ENCODE data around the gene VARS2. TPM values are rescaled to one million over a fixed set of nuclear protein-coding genes. Genes with fewer than 3 reads are reported as not detected.
"Not testable (repeated sequence)": the region's sequence is repeated elsewhere in the genome, so short reads cannot be mapped to it uniquely, and the experiment has no call there.

The VARS2 gene
- total RNA-seq, 1 donor from 2014 or later, result 34.7 TPM

DNA sequence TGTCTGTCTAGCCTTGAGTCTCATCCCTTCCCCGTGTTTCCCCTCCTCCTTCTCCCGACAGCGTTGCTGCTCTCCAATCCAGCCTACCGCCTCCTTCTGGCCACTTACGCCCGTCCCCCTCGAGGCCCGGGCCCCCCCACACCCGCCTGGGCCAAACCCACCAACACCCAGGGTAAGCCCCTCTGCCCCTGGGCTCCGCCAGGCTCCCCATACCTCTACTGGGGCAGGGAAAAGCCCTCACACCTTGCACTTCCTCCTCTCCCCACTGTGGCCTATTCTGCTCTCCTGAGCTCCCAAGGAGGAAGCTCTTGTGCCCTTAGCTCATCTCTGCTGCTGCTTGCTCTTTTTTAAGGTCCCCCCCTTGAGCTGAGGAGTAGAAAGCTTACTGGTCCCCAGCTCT is 18.7 kb upstream of the VARS2 start:
- Histone ChIP-seq H3K27me3 (ENCODE audit: control insufficient read depth, insufficient read depth, low read length) (no peaks in the 10 kb centered on the region), H3K36me3 (ENCODE audit: control insufficient read depth, insufficient read depth, low read length) (peaks cover 10% of the 10 kb centered on the region), H3K4me3 (ENCODE audit: low read depth, low read length) (no peak overlapping the region)
- TF ChIP-seq, protein P1, sequence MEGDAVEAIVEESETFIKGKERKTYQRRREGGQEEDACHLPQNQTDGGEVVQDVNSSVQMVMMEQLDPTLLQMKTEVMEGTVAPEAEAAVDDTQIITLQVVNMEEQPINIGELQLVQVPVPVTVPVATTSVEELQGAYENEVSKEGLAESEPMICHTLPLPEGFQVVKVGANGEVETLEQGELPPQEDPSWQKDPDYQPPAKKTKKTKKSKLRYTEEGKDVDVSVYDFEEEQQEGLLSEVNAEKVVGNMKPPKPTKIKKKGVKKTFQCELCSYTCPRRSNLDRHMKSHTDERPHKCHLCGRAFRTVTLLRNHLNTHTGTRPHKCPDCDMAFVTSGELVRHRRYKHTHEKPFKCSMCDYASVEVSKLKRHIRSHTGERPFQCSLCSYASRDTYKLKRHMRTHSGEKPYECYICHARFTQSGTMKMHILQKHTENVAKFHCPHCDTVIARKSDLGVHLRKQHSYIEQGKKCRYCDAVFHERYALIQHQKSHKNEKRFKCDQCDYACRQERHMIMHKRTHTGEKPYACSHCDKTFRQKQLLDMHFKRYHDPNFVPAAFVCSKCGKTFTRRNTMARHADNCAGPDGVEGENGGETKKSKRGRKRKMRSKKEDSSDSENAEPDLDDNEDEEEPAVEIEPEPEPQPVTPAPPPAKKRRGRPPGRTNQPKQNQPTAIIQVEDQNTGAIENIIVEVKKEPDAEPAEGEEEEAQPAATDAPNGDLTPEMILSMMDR (IDR thresholded peaks at IDR 0.05; ENCODE audit: insufficient read depth, low read length, poor library complexity, severe bottlenecking), result no peak
- no peak for DNase-seq (ENCODE audit: low read depth)

DNA sequence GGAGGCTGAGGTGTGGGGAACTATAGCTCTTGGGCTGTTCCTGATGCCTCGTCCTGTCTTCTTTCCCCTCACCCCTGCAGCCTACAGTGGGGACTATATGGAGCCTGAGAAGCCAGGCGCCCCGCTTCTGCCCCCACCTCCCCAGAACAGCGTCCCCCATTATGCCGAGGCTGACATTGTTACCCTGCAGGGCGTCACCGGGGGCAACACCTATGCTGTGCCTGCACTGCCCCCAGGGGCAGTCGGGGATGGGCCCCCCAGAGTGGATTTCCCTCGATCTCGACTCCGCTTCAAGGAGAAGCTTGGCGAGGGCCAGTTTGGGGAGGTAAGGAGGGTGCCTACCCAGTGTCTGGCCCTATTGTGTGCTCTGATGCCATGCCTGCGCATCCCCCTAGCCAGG is 17.5 kb upstream of the VARS2 start:
- Histone ChIP-seq H3K27me3 (ENCODE audit: control insufficient read depth, insufficient read depth, low read length) (no peaks in the 10 kb centered on the region), H3K36me3 (ENCODE audit: control insufficient read depth, insufficient read depth, low read length) (peaks cover 7% of the 10 kb centered on the region), H3K4me3 (ENCODE audit: low read depth, low read length) (no peak overlapping the region)
- TF ChIP-seq, protein P1 (IDR thresholded peaks at IDR 0.05; ENCODE audit: insufficient read depth, low read length, poor library complexity, severe bottlenecking), result no peak
- DNase-seq (ENCODE audit: low read depth), result no peak

DNA sequence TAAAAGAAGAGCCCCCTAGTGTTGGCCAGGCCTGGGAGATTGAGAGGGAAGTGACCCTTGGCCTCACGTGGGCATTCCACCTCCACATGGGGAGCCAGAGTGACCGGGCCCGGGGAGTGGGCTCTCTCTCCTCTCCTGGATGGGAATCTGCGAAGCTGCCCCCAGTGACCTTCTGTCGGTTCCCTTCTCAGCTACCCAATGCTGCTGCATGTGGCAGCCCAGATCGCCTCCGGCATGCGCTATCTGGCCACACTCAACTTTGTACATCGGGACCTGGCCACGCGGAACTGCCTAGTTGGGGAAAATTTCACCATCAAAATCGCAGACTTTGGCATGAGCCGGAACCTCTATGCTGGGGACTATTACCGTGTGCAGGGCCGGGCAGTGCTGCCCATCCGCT is 16.2 kb upstream of the VARS2 start:
- H3K36me3 ChIP-seq (ENCODE audit: control insufficient read depth, insufficient read depth, low read length), result peaks cover 6% of the 10 kb centered on the region

DNA sequence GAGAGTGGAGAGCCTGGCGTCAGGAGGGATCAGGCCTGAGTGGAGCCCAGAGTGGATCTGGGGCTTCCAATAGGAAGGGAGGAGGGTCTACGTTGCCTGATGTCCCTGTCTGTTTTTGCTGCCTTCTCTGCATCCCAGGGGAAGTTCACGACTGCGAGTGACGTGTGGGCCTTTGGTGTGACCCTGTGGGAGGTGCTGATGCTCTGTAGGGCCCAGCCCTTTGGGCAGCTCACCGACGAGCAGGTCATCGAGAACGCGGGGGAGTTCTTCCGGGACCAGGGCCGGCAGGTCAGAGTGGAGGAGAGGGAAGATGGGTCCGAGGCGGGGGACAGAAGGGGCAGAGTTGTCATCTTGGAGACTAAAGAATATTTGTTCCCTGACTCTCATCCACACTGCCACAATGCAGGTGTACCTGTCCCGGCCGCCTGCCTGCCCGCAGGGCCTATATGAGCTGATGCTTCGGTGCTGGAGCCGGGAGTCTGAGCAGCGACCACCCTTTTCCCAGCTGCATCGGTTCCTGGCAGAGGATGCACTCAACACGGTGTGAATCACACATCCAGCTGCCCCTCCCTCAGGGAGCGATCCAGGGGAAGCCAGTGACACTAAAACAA is 15.2 kb upstream of the VARS2 start:
- no peak for DNase-seq (ENCODE audit: low read depth)
- Histone ChIP-seq H3K36me3 (ENCODE audit: control insufficient read depth, insufficient read depth, low read length) (peaks cover 5% of the 10 kb centered on the region), H3K27me3 (ENCODE audit: control insufficient read depth, insufficient read depth, low read length) (no peaks in the 10 kb centered on the region), H3K4me3 (ENCODE audit: low read depth, low read length) (no peak overlapping the region)
- TF ChIP-seq, protein P1 (IDR thresholded peaks at IDR 0.05; ENCODE audit: insufficient read depth, low read length, poor library complexity, severe bottlenecking), result no peak

More for the DNA sequence above, 16.2 kb upstream of the VARS2 start:
- Histone ChIP-seq H3K27me3 (ENCODE audit: control insufficient read depth, insufficient read depth, low read length) (no peaks in the 10 kb centered on the region), H3K4me3 (ENCODE audit: low read depth, low read length) (no peak overlapping the region)
- DNase-seq (ENCODE audit: low read depth), result no peak
- TF ChIP-seq, protein P1 (IDR thresholded peaks at IDR 0.05; ENCODE audit: insufficient read depth, low read length, poor library complexity, severe bottlenecking), result no peak

DNA sequence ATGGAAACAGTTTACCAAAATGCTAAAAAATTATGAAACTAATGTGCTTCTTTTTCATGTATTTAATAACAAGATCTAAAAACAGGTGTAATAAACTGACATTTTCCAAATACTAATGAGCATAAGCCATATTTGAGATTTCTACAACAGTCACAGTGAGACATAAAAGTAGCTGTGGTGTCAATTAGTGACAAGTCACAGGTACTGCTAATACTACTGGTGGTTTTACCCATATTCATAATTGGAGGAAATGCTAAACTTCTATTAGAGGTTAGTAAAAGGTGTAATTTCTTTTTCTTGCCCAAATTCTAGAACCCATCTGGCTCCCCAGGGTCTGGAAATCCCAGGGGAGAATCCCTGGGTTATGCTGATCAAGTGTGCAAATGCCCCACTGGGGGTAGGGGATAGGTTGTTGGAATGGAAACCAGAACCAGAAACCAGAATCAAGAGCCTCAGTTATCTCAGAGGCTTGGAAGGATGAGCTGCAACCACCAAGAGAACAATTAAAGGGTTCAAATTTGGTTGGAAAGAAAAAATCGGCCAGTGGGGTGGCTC is 13.1 kb upstream of the VARS2 start:
- no peaks in the 10 kb centered on the region for H3K27me3 ChIP-seq (ENCODE audit: control insufficient read depth, insufficient read depth, low read length)
- no peak for DNase-seq (ENCODE audit: low read depth)
- no peak overlapping the region for H3K4me3 ChIP-seq (ENCODE audit: low read depth, low read length)
- TF ChIP-seq, protein P1 (IDR thresholded peaks at IDR 0.05; ENCODE audit: insufficient read depth, low read length, poor library complexity, severe bottlenecking), result no peak
- H3K36me3 ChIP-seq (ENCODE audit: control insufficient read depth, insufficient read depth, low read length), result peaks cover 5% of the 10 kb centered on the region

DNA sequence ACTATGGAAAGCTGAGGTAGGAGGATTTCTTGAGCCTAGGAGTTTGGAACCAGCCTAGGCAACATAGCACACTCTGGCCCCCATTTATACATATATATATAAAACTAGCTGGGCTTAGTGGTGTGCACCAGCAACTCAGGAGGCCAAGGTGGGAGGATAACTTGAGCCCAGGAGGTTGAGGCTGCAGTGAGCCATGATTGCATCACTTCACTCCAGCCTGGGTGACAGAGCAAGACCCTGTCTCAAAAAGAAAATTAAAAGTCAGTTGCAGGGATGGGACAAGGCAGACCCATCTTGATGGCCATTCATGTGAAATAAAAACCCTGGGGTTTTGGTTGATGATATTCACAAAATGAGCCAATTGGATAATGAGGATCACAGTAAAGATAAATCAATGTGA is 12.6 kb upstream of the VARS2 start:
- Histone ChIP-seq H3K27me3 (ENCODE audit: control insufficient read depth, insufficient read depth, low read length) (no peaks in the 10 kb centered on the region), H3K4me3 (ENCODE audit: low read depth, low read length) (no peak overlapping the region), H3K36me3 (ENCODE audit: control insufficient read depth, insufficient read depth, low read length) (peaks cover 5% of the 10 kb centered on the region)
- no peak for DNase-seq (ENCODE audit: low read depth)
- TF ChIP-seq, protein P1 (IDR thresholded peaks at IDR 0.05; ENCODE audit: insufficient read depth, low read length, poor library complexity, severe bottlenecking), result no peak

DNA sequence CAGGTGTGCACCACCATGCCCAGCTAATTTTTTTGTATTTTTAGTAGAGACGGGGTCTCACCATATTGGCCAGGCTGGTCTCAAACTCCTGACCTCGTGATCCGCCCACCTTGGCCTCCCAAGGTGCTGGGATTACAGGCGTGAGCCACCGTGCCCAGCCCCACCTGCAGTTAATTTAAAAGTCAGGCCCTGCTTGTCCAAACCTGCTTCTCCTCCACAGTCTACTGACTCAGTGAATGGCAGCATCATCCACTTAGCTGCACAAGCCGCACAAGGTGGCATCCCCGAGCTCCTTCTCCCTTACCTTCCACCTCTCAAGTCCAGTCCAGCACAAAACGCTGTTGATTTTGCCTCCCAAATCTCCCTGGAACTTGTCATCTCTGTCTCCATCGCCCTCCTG is 11.8 kb upstream of the VARS2 start:
- H3K4me3 ChIP-seq (ENCODE audit: low read depth, low read length); H3K27me3 ChIP-seq (ENCODE audit: control insufficient read depth, insufficient read depth, low read length); H3K36me3 ChIP-seq (ENCODE audit: control insufficient read depth, insufficient read depth, low read length); DNase-seq (ENCODE audit: low read depth): not testable (repeated sequence)
